H7 (cell line): ENCODE data around the gene FBXO10. TPM values are rescaled to one million over a fixed set of nuclear protein-coding genes. Genes with fewer than 3 reads are reported as not detected.
"Not testable (repeated sequence)": the region's sequence is repeated elsewhere in the genome, so short reads cannot be mapped to it uniquely, and the experiment has no call there.

Source experiments
- DNase-seq: peaks from one replicate; pipeline ENCODE4 v3.0.0; 2012
- H3K27me3 ChIP-seq: 2 replicates; pipeline ENCODE4 v1.6.0; 2011; ENCODE audit warnings: mild to moderate bottlenecking, low read length; ENCODE audit not compliant: control insufficient read depth, insufficient read depth
- H3K36me3 ChIP-seq: replicated peaks from 2 replicates; pipeline ENCODE4 v1.5.1; 2011; ENCODE audit warnings: low read length; ENCODE audit not compliant: control insufficient read depth, insufficient read depth
- H3K4me3 ChIP-seq: 2 replicates; pipeline ENCODE4 v1.5.1; 2011; ENCODE audit warnings: low read depth, mild to moderate bottlenecking, control low read depth, low read length, moderate library complexity; ENCODE audit not compliant: insufficient read depth
- total RNA-seq: library from RNA; depleted of rRNA; stranded (reverse); fragments of >200 nt; shearing (Covaris generic); gene quantifications from 2 replicates; pipeline ENCODE4 v1.2.3, GENCODE V29; 2014

Gene FBXO10
- total RNA-seq, 1 experiment from 2014 or later = 17.4 TPM

DNA sequence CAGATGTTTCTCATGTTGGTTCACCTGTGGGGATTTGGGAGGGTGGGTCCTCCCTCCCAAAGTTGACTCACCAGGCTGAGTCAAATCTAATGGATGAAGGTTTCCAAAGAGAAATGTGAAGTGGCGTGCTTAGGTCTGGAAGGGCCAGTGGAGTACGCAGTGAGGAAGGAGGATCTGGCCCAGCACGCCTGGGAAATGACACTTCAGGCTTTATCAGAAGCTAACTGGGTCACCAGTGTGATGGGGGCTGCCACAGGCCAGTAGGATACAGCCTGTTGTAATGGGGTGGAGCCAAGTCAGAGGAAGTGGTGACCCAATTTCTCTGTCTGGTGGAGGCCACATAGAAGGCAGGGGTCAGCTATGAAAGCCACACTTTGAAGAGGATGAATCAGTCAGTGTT is 72.4 kb downstream of the FBXO10 start:
- DNase-seq = no peak
- Histone ChIP-seq H3K36me3 (peaks cover 30% of the 10 kb centered on the region), H3K27me3 (no peaks in the 10 kb centered on the region), H3K4me3 (no peak overlapping the region)

DNA sequence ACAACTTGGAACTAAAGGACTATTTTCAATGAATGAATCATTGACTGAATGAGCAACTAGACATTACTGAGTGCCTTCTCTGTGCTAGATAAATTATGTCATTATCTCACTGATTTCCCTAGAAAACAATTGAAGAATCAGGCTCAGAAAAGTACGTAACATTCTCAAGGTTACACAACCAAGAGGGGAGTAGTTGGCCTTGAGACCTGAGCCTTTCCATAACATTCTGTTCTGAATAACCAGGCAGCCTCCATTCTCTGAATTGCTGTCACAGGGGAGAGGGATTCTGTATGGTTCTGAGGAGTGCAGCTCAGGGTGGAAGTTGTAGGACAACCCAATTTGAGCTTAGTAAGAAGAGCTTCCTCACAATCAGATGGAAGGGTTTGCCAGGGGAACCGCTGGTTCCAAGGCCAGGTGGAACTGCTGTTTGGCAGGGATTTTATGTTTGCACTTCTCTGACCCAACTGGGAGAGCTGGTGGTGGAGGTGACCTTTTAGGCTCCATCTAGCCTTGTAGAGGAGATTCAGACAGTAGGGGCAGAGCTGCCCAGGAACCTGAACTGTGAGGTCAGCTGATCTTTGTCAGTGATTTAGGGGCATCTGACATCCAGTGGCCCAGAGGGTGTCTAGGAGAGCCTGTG is 74.1 kb downstream of the FBXO10 start:
- no peak for DNase-seq
- no peak overlapping the region for H3K4me3 ChIP-seq
- H3K27me3 ChIP-seq = no peaks in the 10 kb centered on the region
- peaks cover 39% of the 10 kb centered on the region for H3K36me3 ChIP-seq

DNA sequence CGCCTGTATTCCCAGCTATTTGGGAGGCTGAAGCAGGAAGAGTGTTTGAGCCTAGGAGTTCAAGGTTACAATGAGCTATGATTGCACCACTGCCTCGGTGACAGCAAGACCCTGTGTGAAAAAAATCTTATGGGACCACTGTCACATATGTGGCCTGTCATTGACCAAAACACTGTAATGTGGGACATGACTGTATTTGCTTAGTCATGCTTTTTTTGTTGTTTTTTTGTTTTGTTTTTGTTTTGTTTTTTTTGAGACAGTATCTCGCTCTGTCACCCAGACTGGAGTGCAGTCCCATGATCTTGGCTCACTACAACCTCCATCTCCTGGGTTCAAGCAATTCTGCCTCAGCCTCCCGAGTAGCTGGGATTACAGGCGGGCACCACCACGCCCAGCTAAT is 76.9 kb downstream of the FBXO10 start:
- no peak for DNase-seq
- Histone ChIP-seq H3K4me3 (no peak overlapping the region), H3K27me3 (no peaks in the 10 kb centered on the region), H3K36me3 (peaks cover 58% of the 10 kb centered on the region)

DNA sequence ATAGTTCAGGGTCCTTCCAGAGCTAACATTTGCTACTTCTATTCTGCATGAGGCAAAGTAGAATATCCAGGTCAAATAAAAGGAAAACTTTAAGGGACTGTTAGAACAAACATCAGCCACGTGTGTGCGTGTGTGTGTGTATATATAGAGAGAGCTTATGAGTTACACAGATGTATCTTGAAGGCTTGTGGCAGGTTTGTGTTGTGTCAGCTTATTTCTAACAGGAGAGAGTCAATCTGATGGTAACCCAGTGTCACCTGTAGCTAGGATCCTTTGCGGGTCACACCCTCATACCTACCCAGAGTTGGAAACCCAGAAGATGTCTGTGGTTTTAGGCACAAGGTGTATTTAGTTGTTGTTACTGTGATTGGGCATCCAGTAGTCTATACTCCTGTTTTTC is 77.7 kb downstream of the FBXO10 start:
- Histone ChIP-seq H3K27me3 (no peaks in the 10 kb centered on the region), H3K36me3 (peaks cover 58% of the 10 kb centered on the region), H3K4me3 (no peak overlapping the region)
- DNase-seq = no peak

DNA sequence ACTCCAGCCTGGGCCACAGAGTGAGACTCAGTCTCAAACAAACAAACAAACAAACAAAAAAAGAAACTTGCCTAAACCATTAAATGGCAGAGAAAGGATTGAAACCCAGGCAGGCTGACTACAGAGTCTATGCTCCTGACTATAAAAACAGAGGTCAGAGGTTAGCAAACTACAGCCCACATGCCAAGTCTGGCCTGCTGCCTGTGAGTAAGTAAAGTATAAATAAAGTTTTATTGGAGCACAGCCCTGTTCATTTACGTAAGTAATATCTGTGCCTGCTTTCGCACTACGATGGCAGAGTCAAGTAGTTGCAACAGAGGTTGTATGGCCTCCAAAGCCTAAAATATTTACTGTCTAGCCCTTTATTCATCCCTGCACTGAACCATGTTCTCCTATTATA is 78.9 kb downstream of the FBXO10 start:
- no peak overlapping the region for H3K4me3 ChIP-seq
- H3K27me3 ChIP-seq = no peaks in the 10 kb centered on the region
- no peak for DNase-seq
- peaks cover 59% of the 10 kb centered on the region for H3K36me3 ChIP-seq

DNA sequence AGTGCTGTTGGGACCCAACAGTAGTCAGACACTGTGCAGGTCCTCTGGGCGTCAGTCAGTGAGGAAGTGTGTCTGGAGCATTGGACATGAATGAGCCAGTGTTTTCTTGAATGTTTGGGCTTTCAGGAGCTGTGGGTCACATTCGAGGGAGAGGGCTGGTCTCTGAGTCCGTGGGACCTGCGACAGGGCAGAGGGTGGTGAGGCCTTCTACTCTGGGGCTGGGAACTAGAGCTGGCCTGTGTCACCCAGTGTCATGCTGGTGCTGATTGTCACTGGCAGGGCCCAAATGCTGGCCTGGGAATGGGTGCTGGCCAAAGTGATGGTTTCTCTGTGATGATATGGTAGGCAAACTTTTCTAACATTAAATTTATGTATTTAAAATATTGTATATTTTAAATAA is 80.2 kb downstream of the FBXO10 start:
- no peak overlapping the region for H3K4me3 ChIP-seq
- H3K36me3 ChIP-seq = peaks cover 57% of the 10 kb centered on the region
- no peak for DNase-seq
- H3K27me3 ChIP-seq = no peaks in the 10 kb centered on the region

DNA sequence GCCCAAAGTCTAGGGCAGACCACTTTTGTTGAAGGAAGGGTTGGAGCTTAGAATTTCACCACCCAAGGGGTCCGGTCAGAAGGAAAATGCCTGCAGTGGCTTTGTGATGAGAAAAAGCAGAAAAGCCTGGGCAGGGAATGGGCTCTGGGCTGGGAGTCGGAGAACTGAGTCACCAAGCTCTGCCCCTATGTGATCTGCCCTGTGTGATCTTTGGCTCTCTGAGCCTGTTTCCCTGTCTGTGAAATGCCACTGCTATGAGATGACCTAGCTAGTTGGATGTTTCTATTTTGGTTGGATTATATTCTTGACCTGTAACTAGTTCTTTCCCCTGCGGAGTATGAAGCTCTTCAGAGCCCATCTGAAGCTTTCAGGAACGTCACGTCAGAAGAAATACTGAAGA is 80.6 kb downstream of the FBXO10 start:
- H3K4me3 ChIP-seq = no peak overlapping the region
- peaks cover 56% of the 10 kb centered on the region for H3K36me3 ChIP-seq

DNA sequence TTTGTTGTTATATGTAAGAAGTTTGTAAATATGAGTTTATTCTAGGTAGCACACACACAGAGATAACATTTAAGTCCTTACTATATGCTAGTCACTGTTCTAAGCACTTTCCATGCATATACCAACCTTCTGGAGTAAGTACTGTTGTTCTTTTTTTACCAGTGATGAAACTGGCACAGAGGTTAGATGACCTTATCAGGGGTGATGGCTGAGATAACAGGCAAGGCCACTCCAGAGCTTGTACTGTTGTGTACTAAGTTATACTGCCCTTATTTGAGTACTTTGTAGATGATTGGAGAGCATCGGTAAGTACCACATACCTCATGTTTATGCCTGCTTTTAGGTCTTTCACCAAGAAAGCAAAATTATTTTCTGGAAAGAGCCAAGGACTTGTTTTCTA is 84.2 kb downstream of the FBXO10 start:
- H3K4me3 ChIP-seq = no peak overlapping the region
- H3K27me3 ChIP-seq = no peaks in the 10 kb centered on the region
- DNase-seq = no peak
- H3K36me3 ChIP-seq = peaks cover 43% of the 10 kb centered on the region

More for the DNA sequence above, 80.6 kb downstream of the FBXO10 start:
- DNase-seq = no peak
- no peaks in the 10 kb centered on the region for H3K27me3 ChIP-seq

DNA sequence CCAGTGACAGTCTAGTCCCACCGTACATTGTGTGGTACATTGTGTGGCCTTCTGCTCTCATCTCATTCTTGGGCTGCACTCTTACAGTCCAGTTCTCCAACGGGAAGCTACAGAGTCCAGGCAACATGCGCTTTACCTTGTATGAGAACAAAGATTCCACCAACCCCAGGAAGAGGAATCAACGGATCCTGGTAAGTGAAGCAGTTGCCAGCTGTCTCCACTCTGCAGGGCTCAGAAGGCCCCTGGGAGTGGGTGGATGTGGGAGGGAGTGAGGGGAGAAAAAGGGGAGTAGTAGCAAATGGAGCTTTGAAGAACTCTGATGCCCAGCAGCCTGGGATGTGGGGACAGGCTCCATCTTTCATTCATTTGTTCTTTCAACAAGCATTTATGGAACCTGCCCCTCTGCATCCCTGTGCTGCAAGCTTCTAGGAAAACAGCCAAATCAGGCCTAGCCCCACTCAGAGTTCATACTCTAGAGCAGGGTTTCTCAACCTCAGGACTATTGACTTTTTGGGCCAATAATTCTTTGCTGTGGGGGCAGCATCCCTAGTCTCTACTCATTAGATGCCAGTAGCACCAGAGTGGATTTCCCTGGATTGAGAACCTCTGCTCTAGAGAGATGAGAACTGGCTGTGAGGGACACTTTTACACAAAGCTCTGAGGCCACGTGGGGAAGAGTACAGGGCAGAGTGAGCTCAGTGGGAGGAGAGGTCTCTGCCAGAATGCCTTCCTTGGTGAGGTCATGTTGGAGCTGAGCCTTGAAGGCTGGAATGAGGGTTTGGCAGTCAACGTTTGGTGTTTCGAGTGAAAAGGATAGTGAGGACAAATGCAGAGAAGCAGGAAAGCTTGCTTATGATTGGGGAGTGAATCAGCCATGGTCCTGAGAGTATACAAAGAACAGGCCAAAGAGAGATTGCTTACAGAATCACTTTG is 89.3 kb downstream of the FBXO10 start:
- peaks cover 8% of the 10 kb centered on the region for H3K36me3 ChIP-seq
- DNase-seq = no peak
- H3K27me3 ChIP-seq = no peaks in the 10 kb centered on the region
- peak overlapping the region; percentile 98 for H3K4me3 ChIP-seq

DNA sequence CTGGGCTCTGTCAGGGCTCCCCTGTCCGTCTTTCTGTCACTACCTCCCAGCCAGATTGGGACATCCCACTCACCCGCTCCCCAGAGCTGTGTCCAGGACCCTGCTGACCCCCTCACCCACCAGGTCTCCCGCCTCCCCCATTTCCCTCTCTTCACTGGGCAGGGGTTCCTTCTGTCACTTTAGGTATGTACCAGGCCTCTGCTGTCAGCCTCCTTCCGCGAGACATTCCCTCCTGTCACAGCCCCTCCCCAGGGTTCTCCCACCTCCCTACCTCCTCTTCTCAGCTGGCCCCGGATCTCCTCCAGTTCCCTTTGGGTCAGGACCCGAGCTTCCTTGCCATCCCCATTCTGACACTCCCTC is 89.9 kb downstream of the FBXO10 start:
- Histone ChIP-seq H3K27me3 (no peaks in the 10 kb centered on the region), H3K4me3 (peak overlapping the region; percentile 98)
- peak; percentile 40 for DNase-seq

DNA sequence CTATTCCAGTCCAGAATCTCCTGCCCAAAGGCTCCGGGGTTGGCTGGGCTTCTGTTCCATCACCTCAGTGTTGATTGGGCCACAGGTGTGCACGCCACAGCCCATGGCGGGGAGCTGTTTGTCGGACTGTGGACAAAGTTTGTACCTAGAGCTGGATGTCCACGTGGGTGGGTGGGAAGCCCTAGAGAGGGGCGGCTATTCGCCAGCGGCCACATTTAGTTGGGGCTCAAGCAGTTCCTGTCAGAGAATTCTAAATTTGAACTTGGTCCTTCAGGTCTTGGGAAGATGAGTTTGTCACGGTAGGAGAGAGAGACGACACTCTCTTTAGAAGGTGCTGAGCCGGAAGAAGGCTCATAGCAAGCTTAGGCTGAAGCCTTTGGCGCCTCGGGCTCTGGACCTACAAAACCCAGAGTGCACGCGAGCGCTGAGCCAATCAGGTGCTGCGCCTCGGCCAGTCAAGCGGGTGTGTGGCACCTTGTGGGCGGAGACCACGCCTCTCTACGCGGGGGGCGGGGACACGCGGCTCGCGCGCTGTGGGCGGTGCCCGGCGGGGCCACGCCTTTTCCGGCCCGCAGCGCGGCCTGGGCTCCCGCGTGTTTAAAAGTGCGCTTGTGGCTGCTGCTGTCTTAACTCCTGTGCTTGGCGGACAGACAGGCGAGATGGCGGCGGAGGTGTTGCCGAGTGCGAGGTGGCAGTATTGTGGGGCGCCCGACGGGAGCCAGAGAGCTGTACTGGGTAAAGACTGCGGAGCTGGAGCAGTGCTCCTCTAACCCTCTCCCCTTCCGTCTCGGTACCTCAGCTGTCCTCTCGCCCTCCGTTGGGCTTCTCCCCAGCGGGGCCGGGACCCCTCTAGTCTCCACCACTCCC is 90.6 kb downstream of the FBXO10 start, which contains the start of gene POLR1E:
POLR1E (plus strand) TSS at position 560 of the 867 bp plus-strand sequence; CDS start at position 660, 100 bp downstream.
- Histone ChIP-seq H3K4me3 (peak within 1 kb of the TSS; percentile 98), H3K36me3 (peaks cover 4% of the 10 kb centered on the region), H3K27me3 (no peaks in the 10 kb centered on the region)
- DNase-seq = peak; percentile 97

More for the DNA sequence above, 89.9 kb downstream of the FBXO10 start:
- H3K36me3 ChIP-seq = peaks cover 5% of the 10 kb centered on the region

DNA sequence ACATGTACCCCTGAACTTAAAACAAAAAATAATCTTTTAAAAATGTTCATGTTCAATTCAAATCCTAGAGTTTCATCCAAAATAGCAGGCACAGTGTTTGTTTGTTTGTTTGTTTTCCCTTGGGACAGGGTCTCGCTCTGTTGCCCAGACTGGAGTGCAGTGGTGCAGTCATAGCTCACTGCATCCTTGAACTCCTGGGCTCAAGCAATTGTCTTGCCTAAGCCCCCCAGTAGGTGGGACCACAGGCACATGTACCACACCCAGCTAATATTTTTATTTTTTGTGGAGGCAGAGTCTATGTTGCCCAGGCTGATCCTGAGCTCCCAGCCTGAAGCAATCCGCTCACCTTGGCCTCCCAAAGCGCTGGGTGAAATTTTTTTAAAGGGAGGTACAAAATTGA is 95.4 kb downstream of the FBXO10 start:
- Histone ChIP-seq H3K36me3 (no peaks in the 10 kb centered on the region), H3K27me3 (no peaks in the 10 kb centered on the region), H3K4me3 (no peak overlapping the region)
- no peak for DNase-seq

DNA sequence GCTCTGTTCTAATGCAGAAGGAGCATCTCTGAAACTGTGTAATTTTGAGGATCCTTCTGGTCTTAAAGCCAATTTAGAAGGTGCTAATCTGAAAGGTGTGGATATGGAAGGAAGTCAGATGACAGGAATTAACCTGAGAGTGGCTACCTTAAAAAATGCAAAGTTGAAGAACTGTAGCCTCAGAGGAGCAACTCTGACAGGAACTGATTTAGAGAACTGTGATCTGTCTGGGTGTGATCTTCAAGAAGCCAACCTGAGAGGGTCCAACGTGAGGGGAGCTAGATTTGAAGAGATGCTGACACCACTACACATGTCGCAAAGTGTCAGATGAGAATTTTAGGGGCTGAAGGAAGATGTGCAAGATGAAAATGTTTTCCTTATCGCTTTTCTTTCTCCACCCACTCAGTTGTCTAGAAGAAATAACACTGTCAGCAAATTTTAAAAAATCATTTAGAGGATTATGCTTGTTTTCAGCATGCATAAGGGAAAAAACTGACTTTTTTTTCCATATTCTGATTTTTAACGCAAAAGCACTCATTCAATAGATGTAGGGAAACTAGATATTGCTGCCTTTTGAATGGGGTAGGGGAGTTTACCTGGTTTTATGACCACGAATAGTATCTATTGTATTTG is 98.1 kb downstream of the FBXO10 start:
- not testable (repeated sequence) for H3K36me3 ChIP-seq, H3K4me3 ChIP-seq, H3K27me3 ChIP-seq, DNase-seq

DNA sequence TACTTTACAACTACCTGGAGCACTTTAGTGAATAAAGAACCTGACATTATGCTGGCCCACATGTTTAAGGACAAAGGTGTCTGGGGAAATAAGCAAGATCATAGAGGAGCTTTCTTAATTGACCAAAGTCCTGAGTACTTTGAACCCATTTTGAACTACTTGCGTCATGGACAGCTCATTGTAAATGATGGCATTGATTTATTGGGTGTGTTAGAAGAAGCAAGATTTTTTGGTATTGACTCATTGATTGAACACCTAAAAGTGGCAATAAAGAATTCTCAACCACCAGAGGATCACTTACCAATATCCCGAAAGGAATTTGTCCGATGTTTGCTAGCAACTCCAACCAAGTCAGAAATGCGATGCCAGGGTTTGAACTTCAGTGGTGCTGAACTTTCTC is 98.7 kb downstream of the FBXO10 start:
- not testable (repeated sequence) for H3K4me3 ChIP-seq, DNase-seq, H3K36me3 ChIP-seq, H3K27me3 ChIP-seq
